ENCODE results near the gene TFF1.

- TF ChIP-seq, protein P1, sequence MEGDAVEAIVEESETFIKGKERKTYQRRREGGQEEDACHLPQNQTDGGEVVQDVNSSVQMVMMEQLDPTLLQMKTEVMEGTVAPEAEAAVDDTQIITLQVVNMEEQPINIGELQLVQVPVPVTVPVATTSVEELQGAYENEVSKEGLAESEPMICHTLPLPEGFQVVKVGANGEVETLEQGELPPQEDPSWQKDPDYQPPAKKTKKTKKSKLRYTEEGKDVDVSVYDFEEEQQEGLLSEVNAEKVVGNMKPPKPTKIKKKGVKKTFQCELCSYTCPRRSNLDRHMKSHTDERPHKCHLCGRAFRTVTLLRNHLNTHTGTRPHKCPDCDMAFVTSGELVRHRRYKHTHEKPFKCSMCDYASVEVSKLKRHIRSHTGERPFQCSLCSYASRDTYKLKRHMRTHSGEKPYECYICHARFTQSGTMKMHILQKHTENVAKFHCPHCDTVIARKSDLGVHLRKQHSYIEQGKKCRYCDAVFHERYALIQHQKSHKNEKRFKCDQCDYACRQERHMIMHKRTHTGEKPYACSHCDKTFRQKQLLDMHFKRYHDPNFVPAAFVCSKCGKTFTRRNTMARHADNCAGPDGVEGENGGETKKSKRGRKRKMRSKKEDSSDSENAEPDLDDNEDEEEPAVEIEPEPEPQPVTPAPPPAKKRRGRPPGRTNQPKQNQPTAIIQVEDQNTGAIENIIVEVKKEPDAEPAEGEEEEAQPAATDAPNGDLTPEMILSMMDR (conservative IDR thresholded peaks at IDR 0.05; ENCODE audit: low read length): no peak
- TF ChIP-seq EZH2phosphoT487 (IDR thresholded peaks at IDR 0.05; ENCODE audit: borderline replicate concordance, low read depth, low read length): no peak
These were observed 47.2 kb upstream of the TFF1 start for GRCh38 chr21:42413500-42413899.
